ENCODE results near the gene NPAS3.

The NPAS3 gene

DNA sequence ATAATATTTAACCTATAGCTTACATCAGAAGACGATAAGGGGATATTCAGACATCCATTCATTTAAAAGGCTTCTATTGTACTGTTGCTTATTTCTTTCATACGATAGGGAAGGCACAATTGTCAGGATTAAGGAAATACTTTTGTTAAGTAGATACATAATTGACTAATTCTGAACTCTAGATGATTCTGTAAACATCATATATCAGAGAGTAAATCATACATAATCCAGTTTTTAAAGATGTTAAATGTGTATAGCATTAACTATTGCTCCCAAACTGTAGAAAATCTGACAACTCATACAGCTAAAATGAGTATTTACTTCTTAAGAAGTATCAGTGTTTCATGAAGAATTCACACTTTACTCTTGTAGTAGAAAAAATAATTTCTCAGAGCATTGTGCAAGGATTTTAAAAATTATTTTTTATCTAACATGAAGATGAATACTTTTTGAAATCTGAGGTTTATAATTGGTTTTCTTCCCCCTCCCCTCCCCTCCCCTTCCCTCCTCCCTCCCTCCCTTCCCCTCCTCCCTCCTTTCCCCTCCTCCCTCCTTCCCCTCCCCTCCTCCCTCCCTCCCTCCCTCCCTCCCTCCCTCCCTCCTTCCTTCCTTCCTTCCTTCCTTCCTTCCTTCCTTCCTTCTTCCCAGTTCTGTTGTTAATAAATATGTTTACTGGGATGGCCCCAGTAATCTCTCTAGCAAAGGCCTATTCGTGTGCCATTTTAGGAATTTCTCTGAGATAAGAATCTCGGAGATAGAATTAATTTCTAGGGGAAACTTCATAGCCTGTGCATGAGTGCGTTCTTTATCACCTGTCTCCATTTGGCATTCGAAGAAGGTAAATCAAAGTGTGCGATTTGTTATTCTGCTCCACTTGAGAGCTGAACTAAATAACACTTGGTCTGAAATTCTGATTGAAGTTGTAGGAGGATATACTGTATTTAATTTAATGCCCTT is 2.3 kb downstream of the NPAS3 start:
- no peak for DNase-seq (ENCODE audit: low read depth)

- DNase-seq (ENCODE audit: low read depth), result no peak
These were observed 3.0 kb downstream of the NPAS3 start for GRCh38 chr14:32941668-32942065.

DNA sequence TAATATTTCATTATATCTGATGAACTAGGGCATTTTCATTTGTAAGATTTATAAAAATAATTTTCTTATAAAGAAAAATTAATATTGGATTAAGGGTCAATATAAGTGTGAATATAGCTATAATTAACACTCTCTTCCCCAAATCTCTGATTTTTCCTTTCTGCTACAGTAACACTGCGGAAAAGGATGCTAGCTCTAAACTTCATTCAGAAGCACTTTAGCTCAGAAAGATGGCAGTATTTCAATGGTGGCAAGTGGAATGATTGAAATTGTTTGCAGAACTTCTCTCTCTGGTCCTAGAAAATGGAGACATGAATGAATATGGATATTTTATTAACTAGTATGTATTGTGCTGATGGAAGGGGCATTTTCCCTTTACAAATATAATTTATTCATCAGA is 8.4 kb downstream of the NPAS3 start:
- DNase-seq (ENCODE audit: low read depth), result no peak

GRCh38 chr14:32947792-32948191 is 9.1 kb downstream of the NPAS3 start:
- no peak for DNase-seq (ENCODE audit: low read depth)

DNA sequence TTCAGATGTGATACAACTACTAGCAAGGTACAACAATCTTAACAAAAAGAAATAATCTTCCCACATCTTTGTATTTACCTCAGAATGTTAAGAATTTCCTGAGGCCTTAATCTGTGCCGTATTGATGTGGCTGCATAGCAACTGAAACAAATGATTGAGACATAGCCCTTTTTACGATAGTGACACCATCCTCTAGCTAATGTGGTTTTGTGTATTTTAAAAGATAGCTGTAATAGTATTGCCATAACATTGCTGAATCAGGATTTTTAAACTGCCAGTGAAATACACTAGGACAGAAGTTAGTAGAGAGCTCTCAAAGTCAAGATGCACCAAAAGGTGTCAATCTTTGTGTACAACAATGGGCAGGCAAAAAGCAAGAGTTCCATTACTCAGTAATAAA is 11.9 kb downstream of the NPAS3 start:
- no peak for DNase-seq (ENCODE audit: low read depth)

DNA sequence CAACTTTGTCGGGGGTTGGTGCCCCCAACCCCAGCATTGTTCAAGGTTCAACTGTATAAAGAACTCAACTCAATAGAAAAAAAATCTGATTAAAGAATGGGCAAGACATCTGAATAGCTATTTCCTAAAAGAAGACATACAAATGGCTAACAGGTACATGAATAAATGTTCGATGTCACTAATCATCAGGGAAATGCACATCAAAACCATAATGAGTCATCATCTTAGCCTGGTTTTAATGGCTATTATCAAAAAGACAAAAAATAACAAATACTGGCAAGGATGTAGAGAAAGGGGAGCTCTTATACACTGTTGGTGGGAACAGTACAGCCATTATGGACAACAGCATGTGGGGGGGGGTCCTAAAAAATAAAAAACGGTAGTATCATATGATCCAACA is 28.7 kb downstream of the NPAS3 start:
- DNase-seq (ENCODE audit: low read depth), result no peak

DNA sequence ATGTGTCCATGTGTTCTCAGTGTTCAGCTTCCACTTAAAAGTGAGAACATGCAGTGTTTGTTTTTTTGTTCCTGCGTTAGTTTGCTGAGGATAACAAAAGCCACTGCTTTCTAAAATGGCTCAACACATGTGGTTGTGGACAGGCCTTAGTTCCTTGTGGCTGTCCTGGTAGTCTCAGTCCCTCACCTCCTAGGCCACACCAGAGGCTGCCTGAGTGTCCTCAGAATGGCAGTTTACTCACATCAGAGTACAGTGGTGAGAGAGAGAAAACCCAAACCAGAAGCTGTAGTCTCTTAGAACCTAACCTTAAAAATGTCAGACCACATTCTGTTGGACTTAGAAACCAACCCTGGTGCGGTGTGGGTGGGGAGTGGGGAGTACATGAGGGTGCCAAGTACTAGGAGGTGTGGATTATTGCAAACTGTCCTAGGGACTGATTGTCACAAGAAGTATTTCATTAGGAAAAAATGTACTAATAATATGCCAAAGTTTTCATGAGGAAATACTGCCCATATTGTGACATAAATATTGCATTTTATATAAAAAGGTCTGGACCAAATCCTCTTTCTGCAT is 30.4 kb downstream of the NPAS3 start:
- DNase-seq (ENCODE audit: low read depth), result no peak

DNA sequence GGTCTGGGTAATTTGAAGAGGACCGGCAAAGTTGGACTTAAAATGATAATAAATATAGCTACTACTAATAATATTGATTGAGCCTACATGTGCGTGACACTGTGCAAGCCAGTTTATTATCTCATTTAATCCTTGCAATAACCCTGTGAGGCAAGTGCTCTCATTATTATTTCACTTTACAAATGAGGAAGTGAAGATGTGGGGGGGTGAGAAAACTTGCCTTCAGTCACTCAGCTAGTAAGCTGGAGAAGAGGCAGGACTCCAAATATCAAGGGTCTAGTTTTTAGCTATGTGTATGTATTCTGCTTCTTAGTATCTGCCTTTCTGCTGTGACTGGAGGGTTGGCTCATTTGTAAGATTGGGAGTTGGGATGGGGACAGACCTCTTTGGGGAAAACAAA is 39.2 kb downstream of the NPAS3 start:
- DNase-seq (ENCODE audit: low read depth), result no peak

DNA sequence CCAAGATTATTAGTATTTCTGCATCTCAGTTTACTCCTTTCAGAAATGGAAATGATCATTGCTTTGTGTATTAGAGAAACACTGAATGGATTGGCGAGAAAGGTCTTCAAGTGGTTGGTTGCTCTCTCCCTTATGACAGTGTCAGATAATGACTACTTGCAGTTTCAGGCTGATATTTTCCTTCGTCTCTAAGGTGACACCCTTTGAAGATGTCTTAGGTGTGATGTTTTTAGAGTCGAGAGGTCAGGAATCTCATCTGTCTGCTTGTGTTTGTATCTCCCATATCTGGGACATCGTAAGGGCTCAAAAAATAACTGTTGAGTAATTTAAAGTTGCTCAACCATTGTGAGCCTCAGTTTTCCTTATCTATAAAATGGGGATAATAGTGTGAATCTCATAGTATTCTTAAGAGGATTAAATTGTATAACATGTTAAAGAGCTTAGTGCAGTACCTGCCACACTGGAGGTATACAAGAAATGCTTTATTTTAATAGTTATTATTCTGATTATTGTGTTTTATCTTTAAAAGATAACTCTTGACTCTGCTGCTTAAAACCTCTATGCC is 40.1 kb downstream of the NPAS3 start:
- DNase-seq (ENCODE audit: low read depth), result no peak

- no peak for DNase-seq (ENCODE audit: low read depth)
These were observed 41.7 kb downstream of the NPAS3 start for GRCh38 chr14:32980178-32980901.

GRCh38 chr14:32980902-32981501 is 42.3 kb downstream of the NPAS3 start:
- no peak for DNase-seq (ENCODE audit: low read depth)

- DNase-seq (ENCODE audit: low read depth), result no peak
These were observed 45.7 kb downstream of the NPAS3 start for GRCh38 chr14:32984241-32984930.

DNA sequence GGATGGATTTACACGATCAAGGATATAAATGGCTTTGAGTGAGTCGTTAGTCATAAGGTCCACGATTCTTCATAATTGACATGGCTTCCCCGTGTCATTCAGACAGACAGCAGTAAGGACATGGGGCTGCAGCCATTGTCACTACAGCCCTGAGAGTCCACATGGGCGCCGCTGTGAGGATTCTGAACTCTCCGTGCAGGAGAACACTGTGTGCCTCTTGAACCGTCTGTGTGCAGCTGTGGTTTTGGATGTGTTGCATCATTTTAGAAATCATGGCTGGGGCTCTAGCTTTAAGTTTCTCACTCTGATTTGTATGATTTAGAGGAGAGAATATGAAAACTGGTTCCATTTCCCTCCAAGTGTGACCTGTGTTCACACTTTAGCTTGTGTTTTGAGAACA is 47.2 kb downstream of the NPAS3 start:
- no peak for DNase-seq (ENCODE audit: low read depth)

- DNase-seq (ENCODE audit: low read depth), result no peak
These were observed 48.3 kb downstream of the NPAS3 start for GRCh38 chr14:32986791-32987540.

GRCh38 chr14:32991691-32992090 is 53.0 kb downstream of the NPAS3 start:
- no peak for DNase-seq (ENCODE audit: low read depth)

- no peak for DNase-seq (ENCODE audit: low read depth)
These were observed 55.2 kb downstream of the NPAS3 start for GRCh38 chr14:32993921-32994320.

GRCh38 chr14:32996343-32996742 is 57.7 kb downstream of the NPAS3 start:
- DNase-seq (ENCODE audit: low read depth), result no peak

DNA sequence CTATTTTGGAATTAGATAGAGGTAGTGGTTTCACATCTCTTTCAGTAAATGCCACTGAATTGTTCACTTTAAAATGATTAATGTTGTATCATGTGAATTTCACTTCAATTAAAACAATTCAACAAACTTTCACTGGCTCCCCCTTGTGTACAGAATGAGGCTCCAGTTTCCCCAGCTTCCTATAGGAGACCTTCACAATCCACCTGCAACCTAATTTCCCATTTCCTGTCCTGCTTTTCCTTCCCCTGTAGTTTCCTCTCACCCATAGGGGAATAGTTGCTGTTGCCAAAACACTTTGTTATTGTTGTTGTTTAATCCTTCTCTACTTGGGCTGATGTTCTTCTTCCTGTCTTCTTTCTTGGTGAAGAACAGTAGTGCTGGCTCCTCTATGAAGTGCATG is 59.8 kb downstream of the NPAS3 start:
- no peak for DNase-seq (ENCODE audit: low read depth)

GRCh38 chr14:33009673-33010072 is 71.0 kb downstream of the NPAS3 start:
- DNase-seq (ENCODE audit: low read depth), result no peak

DNA sequence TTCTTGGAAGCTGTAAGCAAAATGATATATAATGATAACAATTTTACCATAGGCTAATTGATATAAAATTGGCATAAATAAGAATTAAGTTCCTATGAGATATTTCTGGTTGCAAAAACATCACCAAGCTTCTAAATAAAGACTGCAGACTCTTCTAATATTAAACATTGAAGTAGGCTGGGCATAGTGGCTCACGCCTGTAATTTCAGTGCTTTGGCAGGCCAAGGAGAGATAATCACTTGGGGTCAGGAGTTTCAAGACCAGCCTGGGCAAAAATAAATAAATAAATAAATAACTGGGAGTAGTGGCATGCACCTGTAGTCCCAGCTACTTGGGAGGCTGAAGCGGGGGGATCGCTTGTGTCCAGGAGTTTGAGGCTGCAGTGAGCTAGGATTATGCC is 71.8 kb downstream of the NPAS3 start:
- DNase-seq (ENCODE audit: low read depth), result no peak

DNA sequence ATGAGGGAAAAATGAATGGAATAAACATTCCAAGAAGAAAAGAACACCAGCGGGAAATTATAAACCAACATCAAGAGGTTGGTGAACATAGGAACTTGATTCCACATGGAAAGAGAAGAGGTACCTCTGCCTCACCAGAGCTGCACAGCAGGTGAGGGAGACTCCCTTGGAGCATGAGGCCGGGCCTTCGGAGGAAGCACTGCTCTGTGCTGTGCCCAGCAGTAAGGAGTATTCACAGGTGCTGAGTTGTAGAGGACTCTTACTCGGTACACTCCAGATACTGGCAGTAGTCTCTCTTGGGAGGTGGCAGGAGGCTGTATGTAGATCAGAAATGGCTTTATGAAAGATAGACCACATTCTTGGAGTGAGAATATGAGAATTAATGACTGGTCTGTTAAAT is 76.0 kb downstream of the NPAS3 start:
- DNase-seq (ENCODE audit: low read depth), result no peak
